HG03139 (cell line): ENCODE measurements around the gene PGC.
A peak's percentile ranks its signal among the peaks of the same experiment; 100 is the strongest.

Source experiments
- ATAC-seq: cut with Tn5 transposase; IDR thresholded peaks from one replicate; pipeline ENCODE4 v1.9.1; 2021; ENCODE audit not compliant: unreplicated experiment

PGC gene

GRCh38 chr6:41717392-41717736, 29.8 kb downstream of the PGC start:
- no peak for ATAC-seq

GRCh38 chr6:41716516-41717391, 30.4 kb downstream of the PGC start:
- ATAC-seq, result no peak

GRCh38 chr6:41715795-41716515, 31.2 kb downstream of the PGC start:
- no peak for ATAC-seq

- ATAC-seq, result no peak
These were observed 32.5 kb downstream of the PGC start for GRCh38 chr6:41714556-41715273.

- ATAC-seq, result no peak
These were observed 33.4 kb downstream of the PGC start for GRCh38 chr6:41713650-41714291.

GRCh38 chr6:41713159-41713649, 34.0 kb downstream of the PGC start:
- ATAC-seq, result no peak

- ATAC-seq, result no peak
These were observed 34.5 kb downstream of the PGC start for GRCh38 chr6:41712651-41713103.

GRCh38 chr6:41711323-41712038, 35.7 kb downstream of the PGC start:
- no peak for ATAC-seq

- no peak for ATAC-seq
These were observed 37.8 kb downstream of the PGC start for GRCh38 chr6:41709375-41709774.

GRCh38 chr6:41708856-41709255, 38.3 kb downstream of the PGC start:
- ATAC-seq, result no peak

- no peak for ATAC-seq
These were observed 39.5 kb downstream of the PGC start for GRCh38 chr6:41707565-41708200.

GRCh38 chr6:41706876-41707564, 40.2 kb downstream of the PGC start:
- no peak for ATAC-seq

- ATAC-seq, result peak; percentile 60
These were observed 41.0 kb downstream of the PGC start for GRCh38 chr6:41705996-41706835.

- ATAC-seq, result no peak
These were observed 41.7 kb downstream of the PGC start for GRCh38 chr6:41705311-41705995.

GRCh38 chr6:41704656-41705310, 42.4 kb downstream of the PGC start:
- no peak for ATAC-seq

- no peak for ATAC-seq
These were observed 43.2 kb downstream of the PGC start for GRCh38 chr6:41704028-41704427.

- ATAC-seq, result no peak
These were observed 44.3 kb downstream of the PGC start for GRCh38 chr6:41702771-41703494.
